HL-60 (cell line): ENCODE measurements around the gene TFAM.

ENCODE experiments used
- DNase-seq, 2 experiments: peaks; one replicate each; pipeline ENCODE4 v3.0.0-alpha.2; 2010 to 2020; ENCODE audit warnings: low read depth in 1 of 2, low spot score in 1 of 2
- H3K27ac ChIP-seq: fragments of 250-450 bp; sonication (Bioruptor Pico); replicated peaks from 2 replicates; pipeline ENCODE4 v1.5.1; 2020; ENCODE audit warnings: mild to moderate bottlenecking, moderate library complexity
- H3K27me3 ChIP-seq: fragments of 250-450 bp; sonication (Bioruptor Pico); 2 replicates; pipeline ENCODE4 v1.5.1; 2021; ENCODE audit warnings: mild to moderate bottlenecking, moderate library complexity; ENCODE audit not compliant: insufficient read depth, poor library complexity, severe bottlenecking
- H3K4me3 ChIP-seq: replicated peaks from 2 replicates; pipeline ENCODE4 v1.5.1; 2011; ENCODE audit warnings: mild to moderate bottlenecking, control low read depth, low read length; ENCODE audit not compliant: insufficient read depth
- CTCF ChIP-seq: IDR thresholded peaks from one replicate; pipeline ENCODE4 v1.5.1; 2011; ENCODE audit warnings: low read length, control low read depth, inconsistent platforms; ENCODE audit not compliant: insufficient read depth
- GABPA ChIP-seq: IDR thresholded peaks from 2 replicates; pipeline ENCODE4 v1.6.1; 2012; ENCODE audit warnings: low read depth
- POLR2AphosphoS5 ChIP-seq: IDR thresholded peaks from 2 replicates; pipeline ENCODE4 v1.6.1; 2012; ENCODE audit warnings: low read depth
- REST ChIP-seq: IDR thresholded peaks from 2 replicates; pipeline ENCODE4 v1.6.1; 2012; ENCODE audit warnings: low read depth; ENCODE audit not compliant: insufficient replicate concordance
- SPI1 ChIP-seq: IDR thresholded peaks from 2 replicates; pipeline ENCODE4 v1.6.1; 2012; ENCODE audit warnings: low read depth, mild to moderate bottlenecking, borderline replicate concordance

Gene TFAM

DNA sequence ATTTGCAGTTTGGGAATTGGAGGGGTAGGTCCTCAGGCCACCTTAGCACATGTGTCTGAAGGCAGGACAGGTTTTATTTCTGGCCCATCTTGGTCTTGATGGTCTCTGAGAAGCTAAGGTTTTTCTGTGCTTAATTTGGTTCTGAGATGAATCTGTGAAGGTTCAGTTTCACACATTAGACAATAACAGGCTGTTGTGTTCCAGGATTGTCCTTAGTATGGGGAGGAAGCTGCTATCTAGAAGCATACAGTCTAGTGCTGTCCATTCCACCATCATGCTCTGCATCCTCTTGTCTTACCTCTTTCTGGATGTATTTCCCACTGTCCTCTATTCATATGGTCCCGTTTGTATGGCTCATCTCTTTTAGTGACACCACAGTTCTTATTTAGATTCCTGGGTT, 43.3 kb upstream of the TFAM start:
- H3K27ac ChIP-seq: no peak overlapping the region
- DNase-seq: no peak
- TF ChIP-seq GABPA (no peak), REST (no peak), CTCF (no peak), SPI1 (no peak), POLR2AphosphoS5 (no peak)
- no peak overlapping the region for H3K4me3 ChIP-seq
- H3K27me3 ChIP-seq: no peaks in the 10 kb centered on the region

GRCh38 chr10:58347967-58348366, 37.2 kb upstream of the TFAM start:
- no peak for DNase-seq
- H3K27ac ChIP-seq: no peak overlapping the region
- no peak overlapping the region for H3K4me3 ChIP-seq

DNA sequence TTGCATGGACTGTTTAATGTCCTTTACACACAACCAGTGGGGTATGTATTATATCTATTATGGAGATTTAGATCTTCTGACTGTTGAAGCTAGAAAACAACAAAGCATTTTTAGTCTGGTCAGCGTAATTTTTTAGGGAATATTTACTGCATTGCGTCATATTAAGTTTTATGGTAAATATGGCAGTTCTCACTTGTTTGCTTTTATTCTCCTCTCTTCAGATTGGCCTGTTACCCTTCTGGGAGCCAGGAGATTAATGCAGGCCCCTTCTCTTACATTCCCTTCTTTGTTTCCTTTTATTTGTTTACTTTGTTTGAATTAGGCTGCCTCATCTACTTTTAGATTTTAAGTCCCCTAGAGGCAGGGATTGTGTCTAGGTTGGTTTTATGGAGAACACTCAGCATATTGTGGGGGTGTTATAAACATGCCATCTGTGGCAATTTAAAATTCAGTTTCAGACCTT, 36.6 kb upstream of the TFAM start:
- no peak overlapping the region for H3K4me3 ChIP-seq
- H3K27me3 ChIP-seq: no peaks in the 10 kb centered on the region
- no peak for TF ChIP-seq REST
- no peak for TF ChIP-seq CTCF
- no peak for TF ChIP-seq POLR2AphosphoS5
- no peak for TF ChIP-seq GABPA
- no peak for TF ChIP-seq SPI1
- no peak overlapping the region for H3K27ac ChIP-seq
- no peak for DNase-seq

More at GRCh38 chr10:58347967-58348366, 37.2 kb upstream of the TFAM start:
- TF ChIP-seq GABPA (no peak), REST (no peak), SPI1 (no peak), CTCF (no peak), POLR2AphosphoS5 (no peak)
- no peaks in the 10 kb centered on the region for H3K27me3 ChIP-seq
